AG09309 (cell line): Measurements from ENCODE around the gene MAP4.

Source experiments
- DNase-seq: peaks from one replicate; pipeline ENCODE4 v3.0.0-alpha.2; 2010; ENCODE audit warnings: low read depth
- H3K4me3 ChIP-seq: 2 replicates; pipeline ENCODE4 v1.5.1; 2011; ENCODE audit warnings: mild to moderate bottlenecking, low read depth, low read length, moderate library complexity; ENCODE audit not compliant: control insufficient read depth
- TF ChIP-seq, protein P1 (sequence below): IDR thresholded peaks from 2 replicates; pipeline ENCODE4 v1.5.1; 2011; ENCODE audit warnings: mild to moderate bottlenecking, low read depth, low read length, inconsistent platforms; ENCODE audit not compliant: insufficient read depth, control insufficient read depth; ENCODE audit errors: missing control alignments

Gene MAP4

DNA sequence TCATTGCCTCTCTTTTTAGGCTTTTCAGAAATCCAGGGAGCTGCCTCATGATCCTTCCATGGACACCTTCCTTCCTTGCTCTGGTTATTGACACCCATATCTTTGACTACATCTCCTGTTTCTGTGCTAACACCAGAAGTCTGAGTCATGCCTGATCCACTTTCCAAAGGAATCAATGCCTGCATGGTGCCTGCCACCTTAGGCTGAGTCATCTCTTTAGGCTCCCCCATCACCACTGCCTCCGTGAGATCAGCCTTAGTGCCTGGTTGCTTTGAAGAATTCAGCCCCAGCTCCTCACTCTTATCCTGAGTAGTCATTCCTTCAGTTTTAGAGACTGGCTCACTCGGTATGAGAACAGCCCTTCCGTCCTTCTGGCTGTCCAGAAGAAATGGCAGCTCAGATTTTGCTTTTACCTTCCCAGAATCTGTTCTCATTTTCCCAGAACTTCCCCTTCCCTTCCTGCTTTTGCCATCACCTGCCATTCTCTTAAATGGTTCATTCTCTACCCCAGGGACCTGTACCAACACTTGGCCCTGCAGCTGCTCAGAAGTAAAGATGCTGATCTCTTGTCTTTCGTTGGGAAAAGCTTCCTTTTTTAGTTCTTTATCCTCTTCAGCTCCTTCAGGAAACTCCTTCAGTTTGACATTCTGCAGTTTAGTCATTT, 105.3 kb downstream of the MAP4 start:
- TF ChIP-seq, protein P1, sequence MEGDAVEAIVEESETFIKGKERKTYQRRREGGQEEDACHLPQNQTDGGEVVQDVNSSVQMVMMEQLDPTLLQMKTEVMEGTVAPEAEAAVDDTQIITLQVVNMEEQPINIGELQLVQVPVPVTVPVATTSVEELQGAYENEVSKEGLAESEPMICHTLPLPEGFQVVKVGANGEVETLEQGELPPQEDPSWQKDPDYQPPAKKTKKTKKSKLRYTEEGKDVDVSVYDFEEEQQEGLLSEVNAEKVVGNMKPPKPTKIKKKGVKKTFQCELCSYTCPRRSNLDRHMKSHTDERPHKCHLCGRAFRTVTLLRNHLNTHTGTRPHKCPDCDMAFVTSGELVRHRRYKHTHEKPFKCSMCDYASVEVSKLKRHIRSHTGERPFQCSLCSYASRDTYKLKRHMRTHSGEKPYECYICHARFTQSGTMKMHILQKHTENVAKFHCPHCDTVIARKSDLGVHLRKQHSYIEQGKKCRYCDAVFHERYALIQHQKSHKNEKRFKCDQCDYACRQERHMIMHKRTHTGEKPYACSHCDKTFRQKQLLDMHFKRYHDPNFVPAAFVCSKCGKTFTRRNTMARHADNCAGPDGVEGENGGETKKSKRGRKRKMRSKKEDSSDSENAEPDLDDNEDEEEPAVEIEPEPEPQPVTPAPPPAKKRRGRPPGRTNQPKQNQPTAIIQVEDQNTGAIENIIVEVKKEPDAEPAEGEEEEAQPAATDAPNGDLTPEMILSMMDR = no peak
- peak; percentile 47 for DNase-seq
- H3K4me3 ChIP-seq = no peak overlapping the region

DNA sequence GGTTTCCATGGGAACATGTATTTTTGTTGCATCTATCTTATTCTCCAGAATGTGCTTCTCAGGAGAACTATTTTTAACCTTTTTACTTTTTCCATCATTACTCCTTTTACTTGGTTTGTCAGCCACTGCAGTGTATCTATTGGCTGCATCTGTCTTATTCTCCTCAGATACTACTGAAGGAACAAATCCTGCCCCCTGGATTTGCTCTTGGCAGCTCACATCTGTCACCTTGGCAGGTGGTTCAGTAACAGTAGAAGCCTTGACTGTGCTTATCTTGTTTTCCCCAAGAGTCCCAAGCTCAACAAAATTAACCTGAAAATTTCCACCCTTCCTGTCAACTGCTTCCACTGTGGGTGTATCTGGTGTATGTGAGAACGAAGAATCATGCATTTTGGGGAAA, 106.0 kb downstream of the MAP4 start:
- H3K4me3 ChIP-seq = no peak overlapping the region
- no peak for DNase-seq
- TF ChIP-seq, protein P1 = no peak

DNA sequence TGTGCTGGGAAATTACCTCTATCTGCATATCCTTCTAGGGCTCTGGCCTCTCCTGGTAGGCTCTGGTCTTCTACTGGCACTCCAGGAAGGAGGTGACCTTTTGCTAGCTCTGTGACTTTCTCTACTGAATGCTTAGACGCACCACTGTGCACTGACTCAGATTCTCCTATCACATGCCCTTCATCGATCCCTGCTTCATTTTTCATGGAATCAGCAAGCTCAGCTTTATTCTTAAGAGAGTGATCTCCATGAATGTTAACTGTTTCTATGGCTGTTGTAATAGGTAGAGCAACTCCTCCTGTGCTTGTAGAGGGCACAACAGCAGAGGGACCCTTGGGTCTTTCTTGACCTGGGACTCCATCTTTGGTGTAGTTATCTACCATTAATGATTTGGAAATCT, 106.6 kb downstream of the MAP4 start:
- DNase-seq = no peak
- TF ChIP-seq, protein P1 = no peak
- H3K4me3 ChIP-seq = no peak overlapping the region

DNA sequence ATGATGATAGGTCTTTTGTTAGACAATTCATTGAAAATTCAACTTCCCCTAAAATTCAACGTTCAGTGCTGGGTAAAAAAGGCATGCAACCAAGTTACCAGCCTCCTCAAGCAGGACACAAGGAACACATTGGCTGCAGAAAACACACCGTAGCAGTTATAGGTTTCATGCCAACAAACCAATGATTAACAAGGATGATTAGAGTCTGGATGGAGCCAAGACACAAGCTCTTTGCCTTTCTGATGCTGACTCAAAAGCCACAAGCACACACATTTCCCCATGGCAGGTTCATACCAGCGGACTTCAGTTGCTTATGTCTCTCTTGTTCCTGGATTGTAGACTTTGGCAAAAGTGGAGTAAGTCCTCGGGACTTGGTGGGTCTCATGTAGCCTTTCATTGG, 107.5 kb downstream of the MAP4 start:
- no peak overlapping the region for H3K4me3 ChIP-seq
- TF ChIP-seq, protein P1 = no peak
- DNase-seq = no peak

DNA sequence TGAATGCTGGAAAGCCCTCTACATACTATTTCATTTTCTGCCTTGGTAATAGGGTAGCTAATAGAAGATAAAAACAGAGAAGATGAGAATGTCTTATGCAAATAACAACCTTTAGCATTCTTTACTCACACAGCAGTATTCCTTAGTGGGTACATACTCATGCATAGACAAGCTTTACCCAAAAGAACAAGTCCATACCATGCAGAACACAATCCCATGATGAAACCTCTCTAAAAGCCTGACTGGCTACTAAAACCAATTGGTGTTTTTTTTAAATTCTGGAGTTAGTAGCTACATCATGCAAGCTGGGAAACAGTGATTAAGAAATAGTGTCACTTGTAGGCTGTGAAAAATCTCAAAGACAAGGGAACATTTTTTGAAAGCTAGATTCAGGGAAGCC, 108.4 kb downstream of the MAP4 start:
- no peak overlapping the region for H3K4me3 ChIP-seq
- TF ChIP-seq, protein P1 = no peak
- no peak for DNase-seq

DNA sequence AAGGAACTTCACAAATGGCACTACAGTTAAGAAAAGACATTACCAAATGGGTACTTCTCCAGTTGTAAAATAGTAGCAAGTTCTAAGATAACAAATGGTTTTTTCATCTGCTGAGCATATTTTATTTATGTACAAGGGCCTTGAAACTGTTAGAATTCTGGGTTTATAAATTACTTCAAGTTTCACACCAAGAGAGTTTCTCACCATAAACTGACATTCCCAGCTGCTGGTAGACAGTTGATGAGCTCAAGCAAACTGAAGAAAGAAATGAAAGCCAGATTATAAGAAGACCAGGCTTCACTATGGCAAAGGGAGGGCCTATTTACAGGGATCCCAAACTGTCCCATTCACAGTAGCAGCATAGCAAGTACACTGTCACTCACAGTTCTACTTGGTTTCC, 113.5 kb downstream of the MAP4 start:
- no peak overlapping the region for H3K4me3 ChIP-seq
- DNase-seq = no peak
- TF ChIP-seq, protein P1 = no peak
